AG04450 (cell line): Measurements from ENCODE around the gene TSPAN31. TPM values are rescaled to one million over a fixed set of nuclear protein-coding genes. Genes with fewer than 3 reads are reported as not detected.

ENCODE experiments used
- CTCF ChIA-PET: fragments of 300-600, 350-600 bp; formaldehyde crosslinking; extraction: SDS; loops from one replicate; lab custom pipeline; 2022; ENCODE audit warnings: antibody characterized with exemption, inconsistent platforms; lab: Charles Lee
- POLR2A ChIA-PET: fragments of 350-600 bp; formaldehyde crosslinking; extraction: SDS; loops from one replicate; lab custom pipeline; 2021; ENCODE audit warnings: antibody characterized with exemption, inconsistent platforms; lab: Yijun Ruan, JAX
- DNase-seq: peaks from one replicate; pipeline ENCODE4 v3.0.0-alpha.2; 2011; ENCODE audit warnings: low read depth, low spot score
- H3K27ac ChIP-seq: one replicate; pipeline ENCODE4 v1.5.1; 2012; ENCODE audit warnings: low read depth, low read length, control low read depth
- H3K27me3 ChIP-seq: one replicate; pipeline ENCODE4 v1.6.0; 2012; ENCODE audit warnings: low read length; ENCODE audit not compliant: control insufficient read depth, insufficient read depth
- H3K4me3 ChIP-seq: 2 replicates; pipeline ENCODE4 v1.5.1; 2011; ENCODE audit warnings: mild to moderate bottlenecking, low read depth, low read length, control low read depth
- H3K9me3 ChIP-seq: 2 replicates; pipeline ENCODE4 v1.5.1; 2012; ENCODE audit warnings: low read length; ENCODE audit not compliant: control insufficient read depth, insufficient read depth
- CTCF ChIP-seq: IDR thresholded peaks from 2 replicates; pipeline ENCODE4 v1.5.1; 2011; ENCODE audit warnings: low read depth, low read length, control low read depth, inconsistent platforms
- polyA plus RNA-seq: library from polyadenylated mRNA; depleted of rRNA; stranded (reverse); fragments of >200 nt; gene quantifications from 2 replicates; pipeline ENCODE4 v1.2.3, GENCODE V29; 2011

The TSPAN31 gene
- polyA plus RNA-seq, 1 experiment, result 45.9 TPM

- CTCF ChIA-PET, result interaction anchor here (1.5 to 1.7 kb wide), 3 partner anchors 14 to 158 kb away, joined by 3 to 6 read pairs (median 3); no protein-coding TSS in a partner anchor
- no peak for DNase-seq
- Histone ChIP-seq H3K27ac (no peak overlapping the region), H3K9me3 (no peaks in the 10 kb centered on the region; the same call in 1 of the 2 replicates), H3K4me3 (no peak overlapping the region), H3K27me3 (peaks cover 49% of the 10 kb centered on the region)
- TF ChIP-seq CTCF, result no peak
- POLR2A ChIA-PET, result interaction anchor here (1.4 kb wide), 1 partner anchor 16 kb away, joined by 3 read pairs; no protein-coding TSS in a partner anchor
Measured at GRCh38 chr12:57741844-57742738, 2.7 kb upstream of the TSPAN31 start.

GRCh38 chr12:57743769-57744168, 1.1 kb upstream of the TSPAN31 start:
- Histone ChIP-seq H3K27me3 (peaks cover 35% of the 10 kb centered on the region), H3K4me3 (no peak overlapping the region), H3K9me3 (no peaks in the 10 kb centered on the region), H3K27ac (no peak overlapping the region)
- no peak for TF ChIP-seq CTCF
- POLR2A ChIA-PET, result interaction anchor here (1.2 to 2.5 kb wide), 3 partner anchors 8 to 28 kb away, joined by 7 to 8 read pairs (median 8); partner anchors contain the start of genes EEF1AKMT3 and METTL1
- no peak for DNase-seq
- CTCF ChIA-PET, result interaction anchor here (0.8 to 2.1 kb wide), 2 partner anchors 17 to 153 kb away, joined by 3 to 9 read pairs; no protein-coding TSS in a partner anchor

GRCh38 chr12:57744194-57744776, 554 bp upstream of the TSPAN31 start:
- DNase-seq, result no peak
- ChIA-PET POLR2A (interaction anchor here (0.6 to 2.5 kb wide), 7 partner anchors 8 to 352 kb away, joined by 3 to 8 read pairs (median 3); partner anchors contain the start of genes EEF1AKMT3 and METTL1), CTCF (interaction anchor here (0.8 to 2.4 kb wide), 3 partner anchors 12 to 153 kb away, joined by 3 to 10 read pairs (median 9); no protein-coding TSS in a partner anchor)
- no peak for TF ChIP-seq CTCF
- Histone ChIP-seq H3K27me3 (peaks cover 30% of the 10 kb centered on the region), H3K4me3 (peak overlapping the region; percentile 94), H3K9me3 (no peaks in the 10 kb centered on the region), H3K27ac (peak overlapping the region; percentile 97)

GRCh38 chr12:57745485-57745881, 644 bp downstream of the TSPAN31 start:
- Histone ChIP-seq H3K27me3 (peaks cover 18% of the 10 kb centered on the region), H3K4me3 (peak overlapping the region; percentile 94), H3K27ac (peak overlapping the region; percentile 97), H3K9me3 (no peaks in the 10 kb centered on the region)
- POLR2A ChIA-PET, result interaction anchor here (1.0 to 2.5 kb wide), 3 partner anchors 9 to 27 kb away, joined by 3 to 8 read pairs (median 8); partner anchors contain the start of genes EEF1AKMT3 and METTL1
- DNase-seq, result no peak
- CTCF ChIA-PET, result interaction anchor here (2.1 to 2.4 kb wide), 2 partner anchors 11 to 19 kb away, joined by 9 to 10 read pairs; no protein-coding TSS in a partner anchor
- no peak for TF ChIP-seq CTCF
